ENCODE results near the gene TECPR1.

DNA sequence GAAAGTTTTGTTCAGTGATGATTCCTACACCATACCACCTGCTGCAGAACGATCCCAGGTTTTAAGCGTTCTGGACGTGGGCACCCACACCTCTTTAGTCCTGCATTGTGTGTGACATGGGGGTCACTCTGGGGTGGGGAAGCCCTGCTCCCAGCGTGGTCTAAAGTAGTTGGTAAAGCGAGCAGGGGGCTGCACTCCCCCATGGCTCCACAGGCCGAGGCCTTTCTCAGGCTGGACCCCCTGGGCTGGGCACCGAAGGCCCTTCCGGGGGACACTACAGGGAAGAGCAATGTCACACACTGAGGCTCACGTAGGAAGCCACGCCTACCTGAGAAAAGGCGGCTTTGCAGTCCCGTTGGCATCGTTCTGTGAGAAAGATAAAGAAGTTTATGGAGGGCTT lies 41.7 kb upstream of the TECPR1 start:
- TF ChIP-seq, protein P1, sequence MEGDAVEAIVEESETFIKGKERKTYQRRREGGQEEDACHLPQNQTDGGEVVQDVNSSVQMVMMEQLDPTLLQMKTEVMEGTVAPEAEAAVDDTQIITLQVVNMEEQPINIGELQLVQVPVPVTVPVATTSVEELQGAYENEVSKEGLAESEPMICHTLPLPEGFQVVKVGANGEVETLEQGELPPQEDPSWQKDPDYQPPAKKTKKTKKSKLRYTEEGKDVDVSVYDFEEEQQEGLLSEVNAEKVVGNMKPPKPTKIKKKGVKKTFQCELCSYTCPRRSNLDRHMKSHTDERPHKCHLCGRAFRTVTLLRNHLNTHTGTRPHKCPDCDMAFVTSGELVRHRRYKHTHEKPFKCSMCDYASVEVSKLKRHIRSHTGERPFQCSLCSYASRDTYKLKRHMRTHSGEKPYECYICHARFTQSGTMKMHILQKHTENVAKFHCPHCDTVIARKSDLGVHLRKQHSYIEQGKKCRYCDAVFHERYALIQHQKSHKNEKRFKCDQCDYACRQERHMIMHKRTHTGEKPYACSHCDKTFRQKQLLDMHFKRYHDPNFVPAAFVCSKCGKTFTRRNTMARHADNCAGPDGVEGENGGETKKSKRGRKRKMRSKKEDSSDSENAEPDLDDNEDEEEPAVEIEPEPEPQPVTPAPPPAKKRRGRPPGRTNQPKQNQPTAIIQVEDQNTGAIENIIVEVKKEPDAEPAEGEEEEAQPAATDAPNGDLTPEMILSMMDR (IDR thresholded peaks at IDR 0.05; ENCODE audit: insufficient read depth, low read length, poor library complexity, severe bottlenecking): no peak
- TF ChIP-seq EZH2phosphoT487 (conservative IDR thresholded peaks at IDR 0.05; ENCODE audit: low read length): no peak

Data from SU-DHL-6 (cell line).